ENCODE results near the gene BICC1. TPM values are rescaled to one million over a fixed set of nuclear protein-coding genes. Genes with fewer than 3 reads are reported as not detected.

BICC1 gene
- total RNA-seq, 2 donors from 2014 or later = 0.27 to 0.40 TPM

DNA sequence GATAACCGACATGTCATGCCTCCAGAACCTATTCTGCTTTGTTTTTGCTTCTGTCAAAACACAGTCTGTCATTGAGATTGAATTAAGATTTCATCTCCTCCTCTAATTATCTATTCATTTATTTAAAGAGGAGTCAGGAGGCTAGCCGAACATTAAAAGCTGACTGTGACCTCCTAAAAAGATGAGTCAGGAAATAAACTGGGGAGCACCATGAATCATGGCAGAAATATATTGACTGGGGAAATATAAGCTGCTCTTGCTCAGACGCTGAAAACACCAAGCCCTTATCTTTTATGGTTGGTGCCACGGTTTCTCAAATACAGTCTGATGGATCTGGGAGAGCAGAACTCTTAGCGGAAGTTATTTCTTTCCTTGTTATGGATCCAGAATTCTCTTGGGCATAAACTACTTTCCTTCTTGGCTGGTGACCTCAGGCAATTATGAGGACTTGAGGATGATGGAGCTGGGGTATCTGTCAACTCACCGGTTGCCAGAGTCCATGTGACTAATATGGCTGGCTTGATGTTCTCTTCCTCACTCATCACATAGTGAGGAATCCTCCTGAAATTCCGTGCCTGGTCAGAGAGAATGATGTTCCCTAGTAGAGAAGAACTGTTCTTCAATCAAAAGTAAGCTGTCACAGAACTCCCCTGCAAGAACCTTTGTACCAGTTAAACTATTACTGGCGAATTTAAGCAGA is 356.2 kb downstream of the BICC1 start:
- Histone ChIP-seq H3K36me3 (ENCODE audit: control insufficient read depth, insufficient read depth, low read length) (no peaks in the 10 kb centered on the region), H3K27me3 (ENCODE audit: control insufficient read depth, insufficient read depth, low read length, poor library complexity, severe bottlenecking) (no peaks in the 10 kb centered on the region), H3K4me1 (ENCODE audit: control insufficient read depth, insufficient read depth, low read length) (no peaks in the 10 kb centered on the region), H3K27ac (ENCODE audit: low read depth, low read length) (no peak overlapping the region), H3K9me3 (ENCODE audit: control insufficient read depth, low read length) (no peaks in the 10 kb centered on the region), H3K4me3 (ENCODE audit: low read length) (no peak overlapping the region), H3K9ac (ENCODE audit: extremely low read depth, low read length, poor library complexity, severe bottlenecking) (no peak overlapping the region)
- H3K9me3 Mint-ChIP-seq = peaks cover 20% of the 10 kb centered on the region
- H3K36me3 Mint-ChIP-seq (ENCODE audit: low read depth) = no peaks in the 10 kb centered on the region
- no peak overlapping the region for H3K4me3 Mint-ChIP-seq
- TF ChIP-seq, protein P1, sequence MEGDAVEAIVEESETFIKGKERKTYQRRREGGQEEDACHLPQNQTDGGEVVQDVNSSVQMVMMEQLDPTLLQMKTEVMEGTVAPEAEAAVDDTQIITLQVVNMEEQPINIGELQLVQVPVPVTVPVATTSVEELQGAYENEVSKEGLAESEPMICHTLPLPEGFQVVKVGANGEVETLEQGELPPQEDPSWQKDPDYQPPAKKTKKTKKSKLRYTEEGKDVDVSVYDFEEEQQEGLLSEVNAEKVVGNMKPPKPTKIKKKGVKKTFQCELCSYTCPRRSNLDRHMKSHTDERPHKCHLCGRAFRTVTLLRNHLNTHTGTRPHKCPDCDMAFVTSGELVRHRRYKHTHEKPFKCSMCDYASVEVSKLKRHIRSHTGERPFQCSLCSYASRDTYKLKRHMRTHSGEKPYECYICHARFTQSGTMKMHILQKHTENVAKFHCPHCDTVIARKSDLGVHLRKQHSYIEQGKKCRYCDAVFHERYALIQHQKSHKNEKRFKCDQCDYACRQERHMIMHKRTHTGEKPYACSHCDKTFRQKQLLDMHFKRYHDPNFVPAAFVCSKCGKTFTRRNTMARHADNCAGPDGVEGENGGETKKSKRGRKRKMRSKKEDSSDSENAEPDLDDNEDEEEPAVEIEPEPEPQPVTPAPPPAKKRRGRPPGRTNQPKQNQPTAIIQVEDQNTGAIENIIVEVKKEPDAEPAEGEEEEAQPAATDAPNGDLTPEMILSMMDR (conservative IDR thresholded peaks at IDR 0.05) = no peak
- WGBS, 2 experiments (ENCODE audit: insufficient coverage in 1 of 2, insufficient read length in 1 of 2) = 88 to 100% methylated on average over 4 to 8 of the region's 8 CpGs
- no peaks in the 10 kb centered on the region for H3K27me3 Mint-ChIP-seq (ENCODE audit: insufficient read depth)
- no peak overlapping the region for H3K27ac Mint-ChIP-seq
- H3K4me1 Mint-ChIP-seq = peaks cover 3% of the 10 kb centered on the region
- DNase-seq = no peak

GRCh38 chr10:58870070-58870469 is 357.4 kb downstream of the BICC1 start:
- no peaks in the 10 kb centered on the region for H3K36me3 Mint-ChIP-seq (ENCODE audit: low read depth)
- Histone ChIP-seq H3K27ac (ENCODE audit: low read depth, low read length) (no peak overlapping the region), H3K9ac (ENCODE audit: extremely low read depth, low read length, poor library complexity, severe bottlenecking) (no peak overlapping the region), H3K9me3 (ENCODE audit: control insufficient read depth, low read length) (no peaks in the 10 kb centered on the region), H3K4me1 (ENCODE audit: control insufficient read depth, insufficient read depth, low read length) (no peaks in the 10 kb centered on the region), H3K27me3 (ENCODE audit: control insufficient read depth, insufficient read depth, low read length, poor library complexity, severe bottlenecking) (no peaks in the 10 kb centered on the region), H3K36me3 (ENCODE audit: control insufficient read depth, insufficient read depth, low read length) (no peaks in the 10 kb centered on the region), H3K4me3 (ENCODE audit: low read length) (no peak overlapping the region)
- H3K4me3 Mint-ChIP-seq = no peak overlapping the region
- H3K9me3 Mint-ChIP-seq = peaks cover 16% of the 10 kb centered on the region
- WGBS, 2 experiments (ENCODE audit: insufficient coverage in 1 of 2, insufficient read length in 1 of 2) = 93 to 97% methylated on average over 2 to 4 of the region's 4 CpGs
- no peaks in the 10 kb centered on the region for H3K4me1 Mint-ChIP-seq
- no peak for DNase-seq
- TF ChIP-seq, protein P1 (conservative IDR thresholded peaks at IDR 0.05) = no peak
- H3K27ac Mint-ChIP-seq = no peak overlapping the region
- H3K27me3 Mint-ChIP-seq (ENCODE audit: insufficient read depth) = no peaks in the 10 kb centered on the region

DNA sequence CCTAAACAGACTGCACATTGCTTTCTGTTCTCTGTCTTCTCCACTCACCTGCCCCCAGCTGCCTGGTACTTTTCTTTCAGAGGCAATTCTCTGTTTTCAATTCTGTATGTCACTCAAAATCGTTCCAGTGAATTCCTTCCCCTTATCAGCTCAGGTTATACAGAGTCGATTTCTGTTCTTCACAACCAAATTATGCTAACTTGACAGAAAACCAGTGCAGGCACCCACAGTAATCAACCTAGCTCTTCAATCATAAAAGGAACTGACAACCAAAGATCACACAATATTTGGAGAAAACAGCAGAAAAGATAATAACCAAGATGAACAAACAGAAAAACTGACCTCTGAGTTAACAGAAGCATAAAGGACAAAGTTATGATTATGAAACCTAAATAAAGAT is 360.5 kb downstream of the BICC1 start:
- H3K9me3 Mint-ChIP-seq = no peaks in the 10 kb centered on the region
- TF ChIP-seq, protein P1 (conservative IDR thresholded peaks at IDR 0.05) = no peak
- no peak overlapping the region for H3K4me3 Mint-ChIP-seq
- H3K9ac ChIP-seq (ENCODE audit: extremely low read depth, low read length, poor library complexity, severe bottlenecking) = no peak overlapping the region
- DNase-seq = no peak
- H3K36me3 ChIP-seq (ENCODE audit: control insufficient read depth, insufficient read depth, low read length) = no peaks in the 10 kb centered on the region
- H3K4me1 Mint-ChIP-seq = no peaks in the 10 kb centered on the region
- no peak overlapping the region for H3K4me3 ChIP-seq (ENCODE audit: low read length)
- no peak overlapping the region for H3K27ac ChIP-seq (ENCODE audit: low read depth, low read length)
- WGBS, 2 experiments (ENCODE audit: insufficient coverage in 1 of 2, insufficient read length in 1 of 2) = 86 to 100% methylated on average over 2 of the region's 2 CpGs
- H3K4me1 ChIP-seq (ENCODE audit: control insufficient read depth, insufficient read depth, low read length) = no peaks in the 10 kb centered on the region
- H3K27me3 Mint-ChIP-seq (ENCODE audit: insufficient read depth) = no peaks in the 10 kb centered on the region
- H3K9me3 ChIP-seq (ENCODE audit: control insufficient read depth, low read length) = no peaks in the 10 kb centered on the region
- no peaks in the 10 kb centered on the region for H3K27me3 ChIP-seq (ENCODE audit: control insufficient read depth, insufficient read depth, low read length, poor library complexity, severe bottlenecking)
- H3K36me3 Mint-ChIP-seq (ENCODE audit: low read depth) = no peaks in the 10 kb centered on the region
- H3K27ac Mint-ChIP-seq = no peak overlapping the region

Other genes starting within 250 kb of the BICC1 start
- 1 to 10 TPM; 9.3 to 9.4 TPM for gene IPMK, start 245.0 kb upstream of the BICC1 start, total RNA-seq
- gene CISD1, start 243.7 kb upstream of the BICC1 start, total RNA-seq = 10 to 100 TPM; 33.9 to 39.0 TPM
- gene UBE2D1, start 177.9 kb upstream of the BICC1 start, total RNA-seq = 10 to 100 TPM; 28.9 to 33.0 TPM
- gene TFAM, start 127.5 kb upstream of the BICC1 start, total RNA-seq = 10 to 100 TPM; 68.6 to 72.9 TPM

Data from endodermal cell (in vitro differentiated cells).